ENCODE results near the gene DEFB126.
"Not testable (repeated sequence)": the region's sequence is repeated elsewhere in the genome, so short reads cannot be mapped to it uniquely, and the experiment has no call there.

DEFB126 gene, protein sequence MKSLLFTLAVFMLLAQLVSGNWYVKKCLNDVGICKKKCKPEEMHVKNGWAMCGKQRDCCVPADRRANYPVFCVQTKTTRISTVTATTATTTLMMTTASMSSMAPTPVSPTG

GRCh38 chr20:142290-142689, at the start of gene DEFB126:
Gene DEFB126, plus strand, starts transcription at chr20:142590. Its CDS starts 39 bp downstream, at chr20:142629.
- no peak for DNase-seq (ENCODE audit: low read depth in 4 of 4, low spot score in 1 of 4)

DNA sequence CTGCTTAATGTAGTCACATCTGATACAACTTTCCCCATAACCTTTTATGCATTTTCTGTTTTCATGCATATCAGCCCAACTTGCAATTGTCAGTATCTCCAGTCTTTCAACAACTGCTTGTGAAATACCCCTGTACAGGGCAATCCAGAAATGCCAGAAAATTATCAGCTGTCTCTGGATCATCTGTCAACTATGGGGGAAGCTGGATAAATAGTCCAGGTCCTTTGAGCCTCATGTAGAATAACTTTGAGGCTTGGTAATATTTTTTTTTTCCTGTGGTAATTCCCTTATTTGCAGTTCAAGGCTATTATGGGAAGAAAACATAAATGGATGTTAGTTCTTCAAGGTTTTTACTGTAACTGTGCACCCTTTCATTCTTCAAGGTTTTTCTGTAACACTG, 48.7 kb upstream of the DEFB126 start:
- DNase-seq (ENCODE audit: low read depth in 4 of 4, low spot score in 1 of 4), result no peak

DNA sequence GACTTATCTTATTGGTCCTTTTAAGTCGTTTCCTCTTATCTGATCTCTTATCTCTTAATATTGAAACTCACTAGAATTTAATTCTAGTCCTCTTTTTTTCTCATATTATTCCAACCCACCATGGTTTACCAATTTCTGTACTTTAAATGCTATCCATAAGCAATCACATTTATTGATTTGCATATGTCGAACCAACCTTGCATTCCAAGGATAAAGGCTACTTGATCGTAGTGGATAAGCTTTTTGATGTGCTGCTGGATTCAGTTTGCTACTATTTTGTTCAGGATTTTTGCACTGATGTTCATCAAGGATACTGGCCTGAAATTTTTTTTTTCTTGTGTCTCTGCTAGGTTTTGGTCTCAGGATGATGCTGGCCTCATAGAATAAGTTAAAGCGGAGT, 47.2 kb upstream of the DEFB126 start:
- DNase-seq (ENCODE audit: low read depth in 4 of 4, low spot score in 1 of 4), result no peak

DNA sequence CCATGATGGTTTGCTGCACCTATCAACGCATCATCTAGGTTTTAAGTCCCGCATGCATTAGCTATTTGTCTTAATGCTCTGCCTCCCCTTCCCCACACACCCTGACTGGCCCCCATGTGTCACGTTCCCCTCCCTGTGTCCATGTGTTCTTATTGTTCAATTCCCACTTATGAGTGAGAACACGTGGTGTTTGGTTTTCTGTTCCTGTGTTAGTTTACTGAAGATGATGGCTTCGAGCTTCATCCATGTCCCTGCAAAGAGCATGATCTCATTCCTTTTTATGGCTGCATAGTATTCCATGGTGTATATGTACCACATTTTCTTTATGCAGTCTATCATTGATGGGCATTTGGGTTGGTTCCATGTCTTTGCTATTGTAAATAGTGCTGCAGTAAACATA, 44.7 kb upstream of the DEFB126 start:
- not testable (repeated sequence) for DNase-seq (ENCODE audit: low read depth in 4 of 4, low spot score in 1 of 4)

GRCh38 chr20:101975-102374, 40.4 kb upstream of the DEFB126 start:
- no peak for DNase-seq (ENCODE audit: low read depth in 4 of 4, low spot score in 1 of 4)

- no peak for DNase-seq (ENCODE audit: low read depth in 4 of 4, low spot score in 1 of 4)
Measured at GRCh38 chr20:103456-103855, 38.9 kb upstream of the DEFB126 start.

DNA sequence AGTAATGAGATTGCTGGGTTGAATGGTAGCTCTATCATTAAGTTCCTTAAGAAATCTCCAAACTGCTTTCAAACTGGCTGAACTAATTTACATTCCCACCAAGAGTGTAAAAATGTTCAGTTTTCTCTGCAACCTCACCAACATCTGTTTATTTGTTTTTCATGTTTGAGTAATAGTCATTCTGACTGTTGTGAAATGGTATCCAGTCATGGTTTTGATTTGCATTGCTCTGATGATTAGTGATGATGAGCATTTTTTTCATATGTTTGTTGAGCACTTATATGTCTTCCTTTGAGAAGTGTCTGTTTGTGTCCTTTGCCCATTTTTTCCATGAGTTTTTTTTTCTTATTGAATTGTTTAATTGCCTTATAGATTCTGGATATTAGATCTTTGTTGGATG, 30.0 kb upstream of the DEFB126 start:
- no peak for DNase-seq (ENCODE audit: low read depth in 4 of 4, low spot score in 1 of 4)

- no peak for DNase-seq (ENCODE audit: low read depth in 4 of 4, low spot score in 1 of 4)
Measured at GRCh38 chr20:117518-117917, 24.9 kb upstream of the DEFB126 start.

DNA sequence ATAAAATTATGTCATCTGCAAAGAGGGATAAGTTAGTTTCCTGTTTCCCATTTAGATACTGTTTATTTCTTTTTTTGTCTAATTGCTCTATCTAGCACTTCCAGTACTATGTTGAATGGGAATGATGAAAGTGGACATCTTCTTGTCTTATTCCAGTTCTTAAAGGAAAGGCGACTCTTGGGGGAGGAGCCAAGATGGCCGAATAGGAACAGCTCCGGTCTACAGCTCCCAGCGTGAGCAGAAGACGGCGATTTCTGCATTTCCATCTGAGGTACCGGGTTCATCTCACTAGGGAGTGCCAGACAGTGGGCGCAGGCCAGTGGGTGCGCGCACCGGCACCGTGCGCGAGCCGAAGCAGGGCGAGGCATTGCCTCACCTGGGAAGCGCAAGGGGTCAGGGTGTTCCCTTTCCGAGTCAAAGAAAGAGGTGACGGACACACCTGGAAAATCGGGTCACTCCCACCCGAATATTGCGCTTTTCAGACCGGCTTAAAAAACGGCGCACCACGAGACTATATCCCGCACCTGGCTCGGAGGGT, 12.5 kb upstream of the DEFB126 start:
- not testable (repeated sequence) for DNase-seq (ENCODE audit: low read depth in 4 of 4, low spot score in 1 of 4)

- DNase-seq (ENCODE audit: low read depth in 4 of 4, low spot score in 1 of 4), result no peak
Measured at GRCh38 chr20:137668-138490, 4.5 kb upstream of the DEFB126 start.

- DNase-seq (ENCODE audit: low read depth in 4 of 4, low spot score in 1 of 4), result no peak
Measured at GRCh38 chr20:145877-146276, 3.5 kb downstream of the DEFB126 start.

GRCh38 chr20:152131-152530, 9.7 kb downstream of the DEFB126 start:
- DNase-seq (ENCODE audit: low read depth in 4 of 4, low spot score in 1 of 4), result no peak

GRCh38 chr20:157154-157553, 14.8 kb downstream of the DEFB126 start, which contains the start of gene DEFB127:
Gene DEFB127, plus strand, starts transcription at chr20:157454. Its CDS starts 91 bp downstream, at chr20:157545.
- no peak for DNase-seq (ENCODE audit: low read depth in 4 of 4, low spot score in 1 of 4)

GRCh38 chr20:164618-165017, 22.2 kb downstream of the DEFB126 start:
- no peak for DNase-seq (ENCODE audit: low read depth in 4 of 4, low spot score in 1 of 4)

GRCh38 chr20:168876-169275, 26.5 kb downstream of the DEFB126 start:
- no peak for DNase-seq (ENCODE audit: low read depth in 4 of 4, low spot score in 1 of 4)

- no peak for DNase-seq (ENCODE audit: low read depth in 4 of 4, low spot score in 1 of 4)
Measured at GRCh38 chr20:184288-184687, 41.9 kb downstream of the DEFB126 start.

- no peak for DNase-seq (ENCODE audit: low read depth in 4 of 4, low spot score in 1 of 4)
Measured at GRCh38 chr20:187733-188132, 45.3 kb downstream of the DEFB126 start.

DNA sequence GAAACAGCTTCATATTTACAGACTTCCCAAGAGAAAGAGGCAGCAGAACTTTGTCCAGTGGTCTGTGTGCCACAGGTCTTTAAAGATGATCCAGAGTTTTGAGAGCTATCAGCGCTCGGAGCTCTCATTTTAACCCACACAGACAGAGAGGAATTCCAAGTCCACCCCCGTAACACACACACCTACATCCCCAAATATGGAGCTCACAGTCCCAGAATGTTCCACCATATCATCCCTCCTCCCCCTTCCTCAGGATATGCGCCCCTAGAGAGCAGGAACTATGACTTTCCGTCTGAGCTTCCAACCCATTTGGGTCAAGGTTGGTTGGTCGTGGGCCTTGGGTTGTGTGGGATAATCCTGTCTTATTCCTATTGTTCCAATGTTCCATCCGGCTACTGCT, 47.2 kb downstream of the DEFB126 start, which contains the start of gene DEFB128:
DEFB128 (minus strand) TSS at position 101 of the 400 bp plus-strand sequence; CDS start at position 13, 88 bp downstream.
- DNase-seq (ENCODE audit: low read depth in 4 of 4, low spot score in 1 of 4), result no peak

All from stimulated activated CD4-positive, alpha-beta T cell treated with anti-CD3 and anti-CD28 coated beads, Interleukin-1b, Interleukin-23, amount 100 ng/mL, for 24 hours (primary cell).